Activated CD8-positive, alpha-beta T cell treated with anti-CD3 and anti-CD28 coated beads, Interleukin-2, amount 10 ng/mL, durations not matched to agents 7 days and 5 days (primary cell): ENCODE results near the gene C7orf25. TPM values are rescaled to one million over a fixed set of nuclear protein-coding genes. Genes with fewer than 3 reads are reported as not detected.
A peak's percentile ranks its signal among the peaks of the same experiment; 100 is the strongest.

Experiments used
- ATAC-seq: fragments of 150-1000 bp; cut with Tn5 transposase; one replicate; pipeline ENCODE4 v1.10.0; 2021; ENCODE audit warnings: moderate library complexity
- CTCF ChIA-PET: fragments of 350-600 bp; sonication (Branson Sonifier 250); formaldehyde crosslinking; loops from one replicate; lab custom pipeline; 2021; ENCODE audit warnings: antibody characterized with exemption; lab: Charles Lee
- POLR2A ChIA-PET: fragments of 350-600 bp; sonication (Branson Sonifier 250); formaldehyde crosslinking; loops from one replicate; lab custom pipeline; 2021; ENCODE audit warnings: antibody characterized with exemption; lab: Charles Lee
- DNase-seq: peaks from one replicate; pipeline ENCODE4 v3.0.0-alpha.2; 2020
- H3K27ac Mint-ChIP-seq: one replicate; pipeline ENCODE4 v1.8.0; 2021; ENCODE audit warnings: mild to moderate bottlenecking, mixed read lengths
- H3K27me3 Mint-ChIP-seq: one replicate; pipeline ENCODE4 v1.8.0; 2021; ENCODE audit warnings: low read depth, mixed read lengths
- H3K36me3 Mint-ChIP-seq: one replicate; pipeline ENCODE4 v1.8.0; 2021; ENCODE audit warnings: low read depth, mixed read lengths
- H3K4me1 Mint-ChIP-seq: one replicate; pipeline ENCODE4 v1.8.0; 2021; ENCODE audit warnings: low read depth, mixed read lengths
- H3K4me3 Mint-ChIP-seq: one replicate; pipeline ENCODE4 v1.8.0; 2021; ENCODE audit warnings: mild to moderate bottlenecking, mixed read lengths
- H3K9me3 Mint-ChIP-seq: one replicate; pipeline ENCODE4 v1.8.0; 2022; ENCODE audit warnings: mixed read lengths; ENCODE audit not compliant: insufficient read depth
- total RNA-seq, 2 experiments: library from RNA; stranded (reverse); gene quantifications; one replicate each; pipeline ENCODE4 v1.2.3, GENCODE V29; 2021

Gene C7orf25
- total RNA-seq, 2 experiments from 2014 or later, result 6.0 to 7.2 TPM

DNA sequence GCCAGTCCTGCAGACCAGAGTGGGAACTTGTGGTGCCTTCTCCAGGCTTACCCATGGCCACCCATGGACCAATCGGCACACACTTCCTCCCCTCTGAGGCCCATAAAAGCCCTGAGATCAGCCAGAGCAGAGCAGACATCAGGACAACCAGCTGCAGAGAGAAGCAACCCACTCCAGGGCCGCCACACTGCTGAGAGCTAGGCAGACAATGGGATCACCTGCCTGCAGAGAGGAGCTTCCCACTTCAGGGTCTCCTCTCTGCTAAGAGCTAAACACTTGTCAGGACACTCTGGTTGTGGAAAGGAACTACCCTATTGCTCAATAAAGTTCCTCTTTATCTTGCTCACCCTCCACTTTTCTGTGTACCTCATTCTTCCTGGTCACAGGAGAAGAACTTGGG is 34.0 kb downstream of the C7orf25 start:
- DNase-seq (no peak), ATAC-seq (no peak)
- no peak overlapping the region for H3K27ac Mint-ChIP-seq

DNA sequence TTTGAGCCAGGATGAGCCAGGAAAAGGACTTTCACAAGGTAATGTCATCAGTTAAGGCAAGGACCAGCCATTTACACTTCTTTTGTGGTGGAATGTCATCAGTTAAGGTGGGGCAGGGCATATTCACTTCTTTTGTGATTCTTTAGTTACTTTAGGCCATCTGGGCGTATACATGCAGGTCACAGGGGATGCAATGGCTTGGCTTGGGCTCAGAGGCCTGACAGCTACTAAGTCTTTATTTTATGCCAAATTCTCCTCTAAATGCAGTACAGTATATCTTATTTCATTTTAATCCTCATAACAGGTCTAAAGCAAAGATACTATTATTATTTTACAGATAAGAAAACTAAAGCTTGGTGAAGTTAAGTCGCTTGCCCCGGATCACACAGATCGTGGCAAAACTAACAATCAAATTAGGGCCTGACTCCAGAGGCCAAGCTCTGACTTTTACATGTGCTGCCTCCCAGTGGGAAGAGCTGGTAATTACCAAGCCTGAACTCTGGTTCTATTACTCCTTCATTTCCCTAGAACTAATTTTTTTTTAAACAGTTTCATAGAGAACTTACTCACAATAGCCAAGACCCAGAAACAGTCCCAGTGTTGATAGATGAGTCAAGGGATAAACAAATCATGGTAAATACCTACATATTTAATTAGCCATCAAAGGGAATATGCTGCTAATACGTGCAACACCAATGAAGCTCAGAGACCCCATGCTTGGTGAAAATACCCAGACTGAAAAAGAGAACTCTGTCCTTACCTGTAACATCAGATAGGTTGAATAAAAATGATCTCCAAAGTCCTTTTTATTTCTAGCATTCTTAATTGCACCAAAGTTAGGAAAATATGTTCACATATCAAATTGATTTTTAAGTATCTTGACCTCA is 35.4 kb downstream of the C7orf25 start:
- ATAC-seq (peak; percentile 65), DNase-seq (peak; percentile 61)
- POLR2A ChIA-PET, result no interaction called here
- no peaks in the 10 kb centered on the region for H3K27me3 Mint-ChIP-seq
- no peak overlapping the region for H3K4me3 Mint-ChIP-seq
- H3K9me3 Mint-ChIP-seq, result no peaks in the 10 kb centered on the region
- CTCF ChIA-PET, result interaction anchor here (0.7 to 3.1 kb wide), 14 partner anchors 10 to 936 kb away, joined by 3 to 23 read pairs (median 3); no protein-coding TSS in a partner anchor
- H3K36me3 Mint-ChIP-seq, result no peaks in the 10 kb centered on the region
- H3K4me1 Mint-ChIP-seq, result no peaks in the 10 kb centered on the region
- H3K27ac Mint-ChIP-seq, result no peak overlapping the region

More for the DNA sequence above, 34.0 kb downstream of the C7orf25 start:
- CTCF ChIA-PET, result interaction anchor here (1.5 to 3.1 kb wide), 4 partner anchors 10 to 937 kb away, joined by 3 to 23 read pairs (median 10); no protein-coding TSS in a partner anchor
- Mint-ChIP-seq H3K27me3 (no peaks in the 10 kb centered on the region), H3K4me1 (no peaks in the 10 kb centered on the region), H3K4me3 (no peak overlapping the region), H3K36me3 (no peaks in the 10 kb centered on the region), H3K9me3 (no peaks in the 10 kb centered on the region)
- POLR2A ChIA-PET, result no interaction called here

GRCh38 chr7:42869131-42870020 is 42.5 kb downstream of the C7orf25 start:
- POLR2A ChIA-PET, result no interaction called here
- Mint-ChIP-seq H3K27ac (no peak overlapping the region), H3K4me3 (no peak overlapping the region), H3K9me3 (no peaks in the 10 kb centered on the region), H3K27me3 (no peaks in the 10 kb centered on the region), H3K36me3 (no peaks in the 10 kb centered on the region), H3K4me1 (peaks cover 10% of the 10 kb centered on the region)
- DNase-seq (peak; percentile 30), ATAC-seq (peak; percentile 58)
- CTCF ChIA-PET, result no interaction called here

- Mint-ChIP-seq H3K4me1 (peaks cover 10% of the 10 kb centered on the region), H3K9me3 (no peaks in the 10 kb centered on the region), H3K4me3 (no peak overlapping the region), H3K27ac (no peak overlapping the region), H3K27me3 (no peaks in the 10 kb centered on the region), H3K36me3 (peaks cover 2% of the 10 kb centered on the region)
- ChIA-PET CTCF (no interaction called here), POLR2A (no interaction called here)
- no peak for ATAC-seq
- no peak for DNase-seq
These were observed 43.4 kb downstream of the C7orf25 start for GRCh38 chr7:42868480-42868879.

Other genes starting within 250 kb of the C7orf25 start
- 100 to 1,000 TPM; 131 to 154 TPM for gene PSMA2, start 20.1 kb upstream of the C7orf25 start, total RNA-seq
- gene MRPL32, start 20.3 kb upstream of the C7orf25 start, total RNA-seq, result 10 to 100 TPM; 38.7 to 41.6 TPM
- not detected for gene HECW1, start 200.6 kb upstream of the C7orf25 start, total RNA-seq